H1 (cell line): ENCODE data around the gene GTPBP1. TPM values are rescaled to one million over a fixed set of nuclear protein-coding genes. Genes with fewer than 3 reads are reported as not detected.

Source experiments
- FOSL1 ChIP-seq: IDR thresholded peaks from 2 replicates; pipeline ENCODE4 v1.6.1; 2011; ENCODE audit warnings: mild to moderate bottlenecking, low read depth, low read length, moderate library complexity; ENCODE audit not compliant: insufficient read depth
- HDAC2 ChIP-seq, 2 experiments: fragments of 300-600 bp in 1 of 2; sonication (generic) in 1 of 2; IDR thresholded peaks; 2 replicates each; pipeline ENCODE4 v1.6.1; 2011 to 2012; ENCODE audit warnings: low read depth in 2 of 2, low read length in 2 of 2, mild to moderate bottlenecking in 2 of 2, moderate library complexity in 2 of 2, borderline replicate concordance in 1 of 2, inconsistent platforms in 1 of 2
- SAP30 ChIP-seq: fragments of 300-600 bp; sonication (generic); IDR thresholded peaks from 2 replicates; pipeline ENCODE4 v1.7.1; 2012; ENCODE audit warnings: low read length, moderate library complexity, mild to moderate bottlenecking, inconsistent platforms; ENCODE audit not compliant: insufficient read depth, insufficient replicate concordance
- TBP ChIP-seq: IDR thresholded peaks from 2 replicates; pipeline ENCODE4 v1.6.1; 2011; ENCODE audit warnings: low read depth, low read length, improper control_type of control experiment
- TCF12 ChIP-seq: IDR thresholded peaks from 2 replicates; pipeline ENCODE4 v1.6.1; 2011; ENCODE audit warnings: low read depth, mild to moderate bottlenecking, low read length
- TEAD4 ChIP-seq: IDR thresholded peaks from 2 replicates; pipeline ENCODE4 v1.6.1; 2012; ENCODE audit warnings: low read depth, low read length, inconsistent platforms, mixed read lengths
- polyA plus RNA-seq, 7 experiments: library from polyadenylated mRNA; depleted of rRNA in 3 of 7; stranded (reverse) in 5 of 7; unstranded in 2 of 7; fragments of >200 nt in 5 of 7; fragments of 200-250 nt in 2 of 7; gene quantifications; 1 replicate in 5 of 7; 2 replicates in 1 of 7; 4 replicates in 1 of 7; pipeline versions ENCODE4 v1.2.1 to v1.2.3, GENCODE V29; 2011 to 2013; ENCODE audit warnings: missing spikeins in 2 of 7, mixed read lengths in 2 of 7
- total RNA-seq: library from RNA; stranded (reverse); fragmentation: NEBNext Ultra II Directional; extraction: Animal tissue kit (Norgen Biotek cat#: 25700); gene quantifications from 2 replicates; pipeline ENCODE4 v1.2.1, GENCODE V29; 2021

Gene GTPBP1
- total and polyA plus RNA-seq, 2 of the 8 experiments (the other 6 are each of a cell fraction or from before 2014, with no cell fraction given) = 53.1 to 91.8 TPM

DNA sequence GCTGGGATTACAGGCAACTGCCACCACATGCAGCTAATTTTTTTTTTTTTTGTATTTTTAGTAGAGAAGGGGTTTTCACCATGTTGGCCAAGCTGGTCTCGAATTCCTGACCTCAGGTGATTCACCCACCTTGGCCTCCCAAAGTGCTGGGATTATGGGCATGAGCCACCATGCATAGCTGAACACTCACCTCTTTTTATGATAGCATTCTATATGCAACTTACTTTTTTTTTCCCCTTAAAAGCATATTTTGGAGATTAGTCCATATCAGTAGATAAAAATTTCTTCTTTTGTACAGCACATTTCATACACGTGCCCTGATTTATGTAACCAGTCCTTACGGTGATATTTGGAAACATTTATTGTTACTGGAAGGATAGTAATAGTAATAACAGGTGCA is 14.6 kb downstream of the GTPBP1 start (continued):
- no peak for TF ChIP-seq SAP30
- no peak for TF ChIP-seq FOSL1
- TF ChIP-seq TCF12 = no peak
- no peak for TF ChIP-seq TBP
- TF ChIP-seq HDAC2 (IDR thresholded peaks at IDR 0.05; ENCODE audit: borderline replicate concordance in 1 of 2, low read depth in 2 of 2, low read length in 2 of 2) = no peak
- no peak for TF ChIP-seq TEAD4
